IPS-18c (cell line): ENCODE data around the gene DNAJC1.
A peak's percentile ranks its signal among the peaks of the same experiment; 100 is the strongest.

ENCODE experiments used
- H3K4me3 ChIP-seq: 2 replicates; pipeline ENCODE4 v1.7.0; 2013; ENCODE audit warnings: low read depth, mild to moderate bottlenecking, low read length, moderate library complexity; ENCODE audit not compliant: insufficient read depth
- H3K9me3 ChIP-seq: one replicate; pipeline ENCODE4 v1.6.1; 2013; ENCODE audit warnings: mild to moderate bottlenecking, low read length, moderate library complexity; ENCODE audit not compliant: control insufficient read depth, insufficient read depth

DNAJC1 gene

DNA sequence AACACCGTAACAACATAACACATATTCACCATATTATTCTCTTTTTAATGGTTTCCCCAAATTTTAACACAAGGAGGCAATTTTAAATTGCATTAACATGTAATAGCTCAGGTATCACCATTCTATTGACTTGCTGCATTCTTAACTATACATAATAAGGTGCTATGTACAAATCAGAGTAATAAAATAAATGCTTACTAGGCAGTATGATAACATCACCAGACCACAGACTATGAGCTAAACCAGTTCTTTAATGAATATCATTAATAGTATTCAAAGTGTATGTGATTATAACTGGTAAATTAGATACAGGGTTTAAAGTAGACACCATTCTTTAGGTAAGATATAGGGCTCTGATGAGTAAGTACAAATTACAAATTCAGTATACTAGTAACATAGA is 226.6 kb downstream of the DNAJC1 start:
- peaks cover 3% of the 10 kb centered on the region for H3K9me3 ChIP-seq
- H3K4me3 ChIP-seq = no peak overlapping the region

DNA sequence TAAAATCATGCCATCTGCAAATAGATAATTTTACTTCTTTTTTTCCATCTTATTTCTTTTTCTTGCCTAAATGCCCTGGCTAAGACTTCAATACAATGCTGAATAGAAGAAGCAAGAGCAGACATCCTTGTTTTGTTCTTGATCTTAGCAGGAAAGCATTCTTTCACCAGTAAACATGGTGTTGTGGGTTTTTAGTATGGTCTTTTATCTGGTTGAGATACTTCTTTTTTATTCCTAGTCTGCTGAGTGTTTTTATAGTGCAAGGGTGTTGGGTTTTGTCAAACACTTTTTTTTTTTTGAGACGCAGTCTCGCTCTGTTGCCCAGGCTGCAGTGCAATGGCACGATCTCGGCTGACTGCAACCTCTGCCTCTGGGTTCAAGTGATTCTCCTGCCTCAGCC is 232.3 kb downstream of the DNAJC1 start:
- Histone ChIP-seq H3K4me3 (no peak overlapping the region), H3K9me3 (no peaks in the 10 kb centered on the region)

DNA sequence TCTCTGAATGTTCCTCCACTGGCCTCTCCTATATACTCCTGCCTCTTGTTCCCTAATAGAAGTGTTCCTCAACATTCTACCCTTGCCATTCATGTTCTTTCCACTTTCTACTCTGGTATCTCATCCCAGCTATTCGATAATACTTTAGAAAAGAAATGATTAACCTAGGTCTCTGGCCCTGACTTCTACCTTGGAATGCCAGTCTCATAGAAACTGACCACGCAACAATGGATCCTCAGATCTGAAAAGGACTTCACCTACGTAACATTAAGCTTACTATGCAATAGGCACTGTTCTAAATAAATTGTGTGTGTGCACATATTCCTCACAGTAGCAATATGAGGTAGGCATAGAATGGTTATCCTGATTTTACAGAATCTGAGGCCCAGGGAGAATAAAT is 234.5 kb downstream of the DNAJC1 start:
- no peak overlapping the region for H3K4me3 ChIP-seq

DNA sequence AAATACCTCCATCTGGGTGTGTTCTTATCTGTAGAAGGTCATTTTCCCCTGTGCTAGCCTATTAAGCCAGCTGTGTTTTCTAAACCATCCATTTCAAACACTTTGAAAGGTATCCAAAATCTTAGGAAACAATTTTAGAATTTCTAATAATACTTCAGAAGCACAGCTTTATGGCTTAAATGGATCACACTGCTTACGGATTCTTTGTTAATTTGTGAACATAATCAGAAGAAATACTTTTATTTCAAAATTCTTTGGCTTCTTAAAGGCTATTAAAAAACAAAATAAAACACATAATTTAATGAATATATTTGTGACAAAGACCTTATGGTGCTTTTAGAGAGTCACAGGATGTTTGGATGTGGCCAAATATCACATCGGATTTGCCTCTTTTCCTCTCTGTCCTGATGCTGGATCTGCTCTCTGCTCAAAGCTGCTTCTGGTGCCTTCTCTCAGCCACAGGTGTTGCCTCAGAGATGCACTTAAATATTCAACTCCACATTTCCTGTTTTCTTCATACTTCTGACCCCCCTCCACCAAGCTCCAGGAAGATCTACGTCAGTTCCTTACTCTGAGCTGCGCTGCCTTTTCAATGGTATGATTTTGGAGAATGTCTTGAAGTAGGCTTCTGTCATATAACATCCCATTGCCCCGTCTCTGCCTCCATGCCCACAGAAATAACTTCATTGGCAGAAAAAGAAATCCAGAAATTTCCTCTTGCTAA is 238.9 kb downstream of the DNAJC1 start:
- H3K4me3 ChIP-seq = no peak overlapping the region
- peaks cover 3% of the 10 kb centered on the region for H3K9me3 ChIP-seq

More for the DNA sequence above, 234.5 kb downstream of the DNAJC1 start:
- peaks cover 3% of the 10 kb centered on the region for H3K9me3 ChIP-seq

DNA sequence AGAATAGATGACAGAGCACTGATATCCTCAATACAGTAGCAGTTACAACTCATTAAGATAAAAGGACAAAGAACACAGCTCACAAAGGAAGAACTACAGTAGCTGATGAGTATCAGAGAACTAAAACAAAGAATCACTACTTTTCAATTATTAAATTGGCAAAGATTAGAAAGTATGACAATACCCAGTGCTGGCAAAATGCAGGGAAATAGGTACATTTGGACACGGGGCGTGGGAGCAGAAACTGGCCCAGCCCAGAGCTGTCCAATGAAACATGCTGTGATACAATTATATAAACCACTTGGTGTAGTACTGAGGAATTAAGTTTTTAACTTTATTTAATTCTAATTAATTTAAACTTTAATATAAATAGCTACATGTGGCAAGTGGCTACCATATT is 243.2 kb downstream of the DNAJC1 start:
- Histone ChIP-seq H3K4me3 (no peak overlapping the region), H3K9me3 (no peaks in the 10 kb centered on the region)

DNA sequence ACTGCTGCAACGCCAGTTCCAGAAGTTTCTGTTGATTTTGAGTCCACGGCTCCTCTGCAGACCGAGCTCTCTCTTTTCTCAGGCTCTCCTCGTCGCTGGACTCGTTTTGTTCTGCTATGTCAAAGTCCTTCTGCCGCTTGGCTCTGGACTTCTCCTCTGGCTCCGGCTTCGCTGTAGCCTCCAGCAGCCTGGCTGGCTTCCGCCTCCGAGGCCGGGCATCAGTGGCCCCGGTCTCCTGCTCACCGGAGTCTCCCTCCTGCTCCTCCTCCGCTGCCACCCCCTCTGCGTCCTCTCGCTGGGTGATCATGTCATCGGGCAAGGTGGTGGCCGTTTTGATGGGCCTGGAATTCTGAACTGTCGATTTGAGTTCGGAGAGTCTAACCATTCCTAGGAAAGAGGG is 244.3 kb downstream of the DNAJC1 start:
- H3K9me3 ChIP-seq = no peaks in the 10 kb centered on the region
- no peak overlapping the region for H3K4me3 ChIP-seq

DNA sequence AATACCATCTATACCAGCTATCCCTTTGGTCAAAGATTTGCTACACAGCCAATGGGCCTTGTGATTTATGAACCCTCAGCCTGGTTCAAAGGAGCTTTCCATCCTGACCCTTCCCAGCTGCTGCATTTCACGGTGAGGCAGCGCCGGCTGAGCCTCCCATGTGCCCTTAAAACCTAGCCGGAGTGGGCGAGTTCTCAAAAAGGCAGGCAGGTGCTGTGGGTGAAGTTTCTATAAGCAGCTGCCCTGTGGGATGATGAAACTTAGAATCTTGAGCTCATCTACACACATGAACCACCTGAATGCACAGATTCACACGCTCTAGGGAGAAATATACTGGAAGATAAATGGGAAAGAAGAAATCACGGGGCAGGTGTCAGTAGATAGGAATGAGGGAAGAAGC is 244.8 kb downstream of the DNAJC1 start:
- Histone ChIP-seq H3K9me3 (no peaks in the 10 kb centered on the region), H3K4me3 (peak overlapping the region; percentile 16; the same call in 1 of the 2 replicates)

DNA sequence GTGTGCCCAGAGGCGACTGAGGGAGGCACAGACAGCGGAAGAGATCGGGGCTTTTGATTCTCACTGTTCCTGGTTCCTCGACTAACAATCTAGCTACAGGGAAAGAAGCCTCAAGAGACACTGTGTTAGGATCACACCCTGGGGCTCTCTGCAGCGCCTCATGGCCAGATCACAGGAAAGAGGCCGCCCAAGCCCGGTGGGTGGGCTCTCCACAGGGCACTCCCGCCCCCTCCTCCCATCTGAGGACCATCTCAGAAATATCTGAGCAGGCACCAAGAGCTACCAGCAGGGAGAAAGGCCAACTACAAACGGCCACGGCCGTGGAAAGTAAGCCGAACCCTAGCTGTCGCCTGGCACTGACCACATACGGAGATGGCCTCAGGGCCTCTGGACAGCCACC is 245.3 kb downstream of the DNAJC1 start:
- H3K9me3 ChIP-seq = no peaks in the 10 kb centered on the region
- peak overlapping the region; percentile 16; the same call in 1 of the 2 replicates for H3K4me3 ChIP-seq

DNA sequence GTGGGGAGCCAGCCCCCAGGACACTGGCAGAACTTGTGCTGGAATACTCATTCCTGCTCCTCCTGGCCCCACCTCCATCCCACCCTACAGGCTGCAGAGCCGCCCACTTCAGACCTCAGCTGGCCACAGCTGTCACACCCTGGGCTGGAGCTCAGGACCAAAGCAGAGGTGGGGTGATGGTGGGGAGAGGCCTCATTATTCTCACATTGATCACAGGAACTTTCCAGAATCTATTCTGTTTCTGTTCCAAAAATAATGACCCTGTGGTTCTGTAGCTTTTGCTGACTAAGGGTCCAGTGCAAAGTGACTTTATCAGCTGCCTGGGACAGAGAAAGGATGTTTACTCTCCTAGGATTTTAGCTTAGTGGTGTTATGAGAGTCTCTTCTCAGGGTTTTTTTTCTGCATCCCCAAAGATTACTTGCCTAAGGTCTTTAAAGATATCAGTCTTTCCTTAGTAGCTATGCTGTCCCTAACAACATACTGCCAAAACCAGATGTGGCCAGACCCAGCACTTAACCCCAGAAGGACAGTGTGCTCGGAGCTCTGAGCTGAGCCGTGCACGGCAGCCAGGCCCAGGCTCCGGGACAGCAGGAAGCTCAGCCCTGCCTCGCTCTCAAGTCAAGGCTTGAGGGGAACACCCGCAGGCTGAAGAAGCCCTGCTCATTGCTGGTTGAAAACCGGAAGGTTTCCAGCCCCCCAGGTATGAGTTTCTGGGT is 246.2 kb downstream of the DNAJC1 start:
- Histone ChIP-seq H3K4me3 (no peak overlapping the region), H3K9me3 (no peaks in the 10 kb centered on the region)

DNA sequence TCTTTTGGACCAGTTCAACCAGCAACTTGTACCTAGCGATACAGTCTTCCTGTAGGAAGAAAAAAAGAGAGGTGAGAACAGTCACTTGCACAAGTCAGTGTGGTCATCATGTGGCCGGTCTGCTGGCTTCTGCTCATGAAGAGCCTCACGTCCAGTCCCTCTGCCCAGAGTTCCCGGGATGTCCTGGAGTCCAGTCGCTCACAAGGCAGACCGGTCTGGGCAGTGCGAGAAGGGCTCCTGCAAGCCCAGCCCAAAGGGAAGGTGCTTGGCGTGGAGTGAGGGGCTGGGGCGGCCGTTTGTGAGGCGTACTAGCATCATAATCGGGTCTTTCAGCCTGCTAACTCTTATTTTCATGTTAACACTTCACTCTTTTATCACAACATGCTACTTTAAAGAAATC is 246.8 kb downstream of the DNAJC1 start:
- no peak overlapping the region for H3K4me3 ChIP-seq
- H3K9me3 ChIP-seq = no peaks in the 10 kb centered on the region

DNA sequence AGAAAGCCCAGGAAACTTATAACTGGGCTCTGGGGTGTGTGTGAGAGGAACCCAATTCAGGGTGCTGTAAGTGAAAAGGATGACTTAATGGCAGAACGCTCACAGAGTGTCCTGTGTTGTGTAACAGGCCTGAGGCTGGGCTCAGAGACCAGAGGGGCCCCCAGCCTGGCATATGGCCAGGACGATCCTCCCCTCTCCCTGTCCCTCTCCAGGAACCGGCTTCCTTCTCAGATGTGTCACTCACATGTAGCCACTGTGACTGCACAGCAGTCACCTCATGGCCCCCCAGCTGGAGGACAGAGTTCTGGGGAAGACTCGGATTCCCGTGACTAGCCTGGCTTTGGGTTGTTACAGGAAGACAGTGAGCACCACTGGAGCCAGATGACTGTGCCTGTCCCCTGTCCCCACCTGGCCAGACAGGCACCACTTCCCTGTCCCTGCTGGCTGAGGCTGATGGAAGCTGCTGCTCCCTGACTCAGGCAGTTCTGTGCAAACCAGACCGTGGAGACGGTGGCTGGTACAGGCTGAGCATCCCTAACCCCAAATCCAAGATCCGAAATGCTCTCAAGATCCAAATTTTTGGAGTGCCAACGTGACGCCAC is 249.0 kb downstream of the DNAJC1 start:
- H3K9me3 ChIP-seq = no peaks in the 10 kb centered on the region

DNA sequence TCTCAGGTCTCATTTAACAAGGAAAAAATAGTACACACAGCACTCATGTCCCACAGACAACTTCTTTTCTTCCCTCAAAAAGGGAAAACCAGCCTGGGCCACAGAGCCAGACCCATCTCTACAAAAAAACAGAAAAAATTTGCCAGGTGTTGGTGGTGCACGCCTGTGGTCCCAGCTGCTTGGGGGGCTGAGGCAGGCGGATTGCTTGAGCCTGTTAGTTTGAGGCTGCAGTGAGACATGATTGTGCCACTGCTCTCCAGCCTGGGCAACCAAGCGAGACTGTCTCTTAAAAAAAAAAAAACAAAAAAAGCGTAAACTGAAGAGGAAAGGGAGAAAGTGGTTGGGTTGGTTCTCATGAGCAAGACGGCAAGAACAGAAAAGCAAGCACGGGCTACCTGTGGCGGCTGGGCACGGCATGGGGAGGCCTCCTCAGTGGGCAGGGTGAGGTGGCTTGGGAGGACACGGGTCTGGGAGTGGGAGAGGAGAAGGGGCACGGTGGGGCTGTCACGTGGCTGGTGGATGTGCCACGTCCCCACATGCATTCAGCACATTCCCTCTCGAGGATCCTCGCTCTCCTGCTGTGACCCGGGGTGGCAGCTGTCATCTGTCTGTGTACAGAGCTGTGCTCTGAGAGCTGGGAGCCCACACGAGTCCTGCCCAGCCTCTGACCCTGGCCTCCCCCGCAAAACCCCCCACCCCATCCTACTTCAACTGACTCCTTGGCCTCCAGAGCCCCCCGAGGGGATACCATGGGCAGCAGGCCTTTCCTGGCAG is 249.8 kb downstream of the DNAJC1 start:
- Histone ChIP-seq H3K4me3 (no peak overlapping the region), H3K9me3 (no peaks in the 10 kb centered on the region)

More for the DNA sequence above, 249.0 kb downstream of the DNAJC1 start:
- H3K4me3 ChIP-seq = no peak overlapping the region

DNA sequence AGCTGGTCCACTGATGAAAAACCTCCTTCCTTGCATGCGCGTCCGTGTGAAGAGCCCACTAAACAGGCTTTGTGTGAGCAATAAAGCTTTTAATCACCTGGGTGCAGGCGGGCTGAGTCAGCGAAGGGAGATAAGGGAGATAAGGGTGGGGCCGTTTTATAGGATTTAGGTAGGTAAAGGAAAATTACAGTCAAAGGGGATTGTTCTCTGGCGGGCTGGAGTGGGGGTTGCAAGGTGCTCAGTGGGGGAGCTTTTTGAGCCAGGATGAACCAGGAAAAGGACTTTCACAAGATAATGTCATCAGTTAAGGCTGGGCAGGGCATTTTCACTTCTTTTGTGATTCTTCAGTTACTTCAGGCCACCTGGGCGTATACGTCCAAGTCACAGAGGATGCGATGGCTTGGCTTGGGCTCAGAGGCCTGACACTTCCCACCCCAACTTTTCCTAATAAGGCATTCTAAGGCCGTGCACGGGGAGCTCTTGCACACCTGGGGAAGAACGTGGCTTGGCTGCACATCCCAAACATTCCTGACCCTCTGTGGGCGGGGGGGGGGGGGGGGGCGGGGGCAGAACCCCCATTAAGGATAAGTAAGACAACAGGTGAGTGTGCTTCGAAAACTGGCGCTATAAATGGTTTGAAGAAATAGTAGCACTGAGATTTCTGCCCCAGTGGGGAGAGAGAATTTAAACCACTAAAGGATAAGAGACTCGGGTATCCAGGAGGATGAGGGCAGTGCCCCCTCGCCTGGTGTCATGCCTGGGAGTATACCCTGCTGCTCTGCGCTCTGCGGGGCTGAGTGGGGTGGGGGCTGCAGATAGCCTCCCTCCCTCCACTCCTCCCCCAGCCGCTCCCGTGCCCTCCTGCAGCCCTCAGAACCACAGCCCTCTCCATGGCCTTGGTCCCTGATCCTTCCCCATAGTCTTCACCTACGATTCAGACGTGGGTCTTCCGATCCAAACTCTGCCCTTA is 251.9 kb downstream of the DNAJC1 start:
- no peaks in the 10 kb centered on the region for H3K9me3 ChIP-seq
- H3K4me3 ChIP-seq = no peak overlapping the region

DNA sequence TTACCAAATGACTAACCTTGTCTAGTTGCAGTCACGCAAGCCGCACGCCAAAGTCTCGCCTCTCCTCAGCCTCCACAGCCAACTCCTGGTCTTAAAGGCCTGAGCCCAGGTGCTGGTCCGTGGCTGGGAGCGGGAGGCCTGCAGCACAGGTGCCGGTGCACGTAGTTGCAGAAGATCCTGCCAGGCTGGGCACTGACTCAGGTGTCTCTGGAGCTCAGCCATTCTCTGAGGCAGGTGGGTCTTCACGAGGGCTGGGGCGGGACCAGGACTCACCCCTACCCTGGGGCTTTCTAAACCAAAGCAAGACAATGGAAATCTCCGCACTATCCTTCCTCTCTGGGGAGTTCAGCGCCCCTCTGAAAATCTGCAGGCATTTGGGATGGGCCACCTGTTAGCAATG is 253.1 kb downstream of the DNAJC1 start:
- Histone ChIP-seq H3K9me3 (no peaks in the 10 kb centered on the region), H3K4me3 (no peak overlapping the region)

DNA sequence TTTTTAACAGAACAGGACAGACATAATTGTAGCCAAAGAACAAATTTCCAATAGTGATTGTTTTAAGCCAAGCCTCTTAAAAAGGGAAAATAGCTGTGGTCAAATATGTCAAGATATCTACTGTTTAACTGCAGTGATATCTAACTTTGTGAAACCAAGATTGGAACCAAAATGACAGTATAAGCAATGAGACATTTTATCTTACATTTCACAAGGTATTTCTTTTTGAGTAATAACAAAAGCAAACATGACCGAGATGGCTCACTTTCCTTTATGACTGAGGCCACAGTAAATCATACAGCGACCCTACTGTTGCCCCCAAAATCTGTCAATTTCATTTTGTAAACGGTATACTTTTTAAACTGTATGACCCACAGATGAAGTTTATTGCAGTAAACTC is 253.7 kb downstream of the DNAJC1 start:
- no peak overlapping the region for H3K4me3 ChIP-seq

DNA sequence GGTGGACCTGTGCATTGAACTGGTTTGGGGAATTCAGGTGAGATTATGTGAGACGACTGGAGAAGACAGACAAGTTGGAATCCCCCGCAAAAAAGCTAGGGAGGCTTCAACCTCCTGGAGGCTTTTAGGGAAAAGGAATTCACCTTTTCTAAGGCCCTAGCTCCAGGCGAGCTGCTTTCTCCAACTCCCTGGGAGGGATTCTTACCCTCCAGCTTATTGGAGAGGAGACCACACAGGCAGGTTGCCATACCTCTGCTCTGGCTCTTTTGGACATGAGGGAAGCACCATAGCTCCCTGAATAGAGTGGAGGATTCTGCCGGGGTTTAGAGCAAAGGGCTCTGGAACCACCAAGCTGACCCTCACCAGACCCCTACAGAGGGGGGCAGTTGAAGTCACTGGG is 255.7 kb downstream of the DNAJC1 start:
- Histone ChIP-seq H3K4me3 (no peak overlapping the region), H3K9me3 (no peaks in the 10 kb centered on the region)

More for the DNA sequence above, 253.7 kb downstream of the DNAJC1 start:
- H3K9me3 ChIP-seq = no peaks in the 10 kb centered on the region
